ENCODE results near the gene ZBTB7C. TPM values are rescaled to one million over a fixed set of nuclear protein-coding genes. Genes with fewer than 3 reads are reported as not detected.

ZBTB7C gene
- total and polyA plus RNA-seq, 2 of the 8 experiments (the other 6 are each of a cell fraction or from before 2014, with no cell fraction given): 0.15 to 0.45 TPM

- TF ChIP-seq TAF1 (IDR thresholded peaks at IDR 0.05; ENCODE audit: low read depth, low read length) (no peak), KDM1A (IDR thresholded peaks at IDR 0.05; ENCODE audit: borderline replicate concordance, low read length) (no peak), BCL11A (IDR thresholded peaks at IDR 0.05; ENCODE audit: low read depth in 2 of 2, low read length in 2 of 2) (no peak), CBX8 (IDR thresholded peaks at IDR 0.05; ENCODE audit: borderline replicate concordance, low read depth, low read length) (no peak), SP2 (IDR thresholded peaks at IDR 0.05; ENCODE audit: low read length) (no peak), GABPA (IDR thresholded peaks at IDR 0.05; ENCODE audit: borderline replicate concordance, insufficient read depth, low read length) (no peak), BRCA1 (IDR thresholded peaks at IDR 0.05; ENCODE audit: low read depth, low read length) (no peak)
These were observed 266.8 kb downstream of the ZBTB7C start (continued) for GRCh38 chr18:48142353-48142752.
